GM19463 (cell line): ENCODE data around the gene CHRNG.
"Not testable (repeated sequence)": the region's sequence is repeated elsewhere in the genome, so short reads cannot be mapped to it uniquely, and the experiment has no call there.

Experiments
- ATAC-seq: cut with Tn5 transposase; IDR thresholded peaks from one replicate; pipeline ENCODE4 v1.9.1; 2021; ENCODE audit warnings: mild to moderate bottlenecking, moderate library complexity; ENCODE audit not compliant: unreplicated experiment

The CHRNG gene

DNA sequence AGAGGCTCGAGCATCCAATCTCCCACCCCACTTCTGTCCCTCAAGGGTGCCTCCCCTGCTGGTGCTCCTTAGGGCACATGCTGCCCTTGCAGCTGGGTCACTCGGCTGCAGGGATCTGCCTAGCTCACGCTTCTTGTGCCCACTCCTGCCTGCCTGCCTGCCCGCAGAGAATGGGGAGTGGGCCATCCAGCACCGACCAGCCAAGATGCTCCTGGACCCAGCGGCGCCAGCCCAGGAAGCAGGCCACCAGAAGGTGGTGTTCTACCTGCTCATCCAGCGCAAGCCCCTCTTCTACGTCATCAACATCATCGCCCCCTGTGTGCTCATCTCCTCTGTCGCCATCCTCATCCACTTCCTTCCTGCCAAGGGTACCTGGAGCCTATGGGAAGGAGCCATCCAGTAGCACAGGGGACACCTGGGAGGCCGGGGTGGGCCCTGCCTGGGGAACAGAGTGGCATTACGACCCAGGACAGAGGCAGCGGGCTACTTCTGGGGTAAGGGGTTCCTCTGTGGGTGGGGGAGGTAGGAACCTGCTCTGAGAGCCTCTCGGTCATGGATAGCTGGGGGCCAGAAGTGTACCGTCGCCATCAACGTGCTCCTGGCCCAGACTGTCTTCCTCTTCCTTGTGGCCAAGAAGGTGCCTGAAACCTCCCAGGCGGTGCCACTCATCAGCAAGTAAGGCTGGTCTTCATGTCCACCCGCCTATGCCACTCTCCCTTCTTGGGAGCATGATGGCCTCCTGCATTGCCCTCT lies 3.4 kb downstream of the CHRNG start:
- no peak for ATAC-seq

DNA sequence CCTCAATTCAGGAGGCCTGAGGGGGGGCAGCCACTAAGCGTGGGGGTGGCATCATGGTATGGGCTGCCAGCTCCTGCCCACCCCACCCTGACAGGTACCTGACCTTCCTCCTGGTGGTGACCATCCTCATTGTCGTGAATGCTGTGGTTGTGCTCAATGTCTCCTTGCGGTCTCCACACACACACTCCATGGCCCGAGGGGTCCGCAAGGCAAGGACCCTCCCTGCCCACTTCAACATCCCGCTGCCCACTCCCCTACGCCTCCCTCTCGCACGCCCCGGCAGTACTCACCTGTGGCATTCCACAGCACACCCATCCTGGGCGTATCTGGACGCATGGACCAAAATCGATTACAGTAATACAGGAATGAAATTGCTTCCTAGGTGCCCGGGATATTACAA lies 4.0 kb downstream of the CHRNG start:
- no peak for ATAC-seq

DNA sequence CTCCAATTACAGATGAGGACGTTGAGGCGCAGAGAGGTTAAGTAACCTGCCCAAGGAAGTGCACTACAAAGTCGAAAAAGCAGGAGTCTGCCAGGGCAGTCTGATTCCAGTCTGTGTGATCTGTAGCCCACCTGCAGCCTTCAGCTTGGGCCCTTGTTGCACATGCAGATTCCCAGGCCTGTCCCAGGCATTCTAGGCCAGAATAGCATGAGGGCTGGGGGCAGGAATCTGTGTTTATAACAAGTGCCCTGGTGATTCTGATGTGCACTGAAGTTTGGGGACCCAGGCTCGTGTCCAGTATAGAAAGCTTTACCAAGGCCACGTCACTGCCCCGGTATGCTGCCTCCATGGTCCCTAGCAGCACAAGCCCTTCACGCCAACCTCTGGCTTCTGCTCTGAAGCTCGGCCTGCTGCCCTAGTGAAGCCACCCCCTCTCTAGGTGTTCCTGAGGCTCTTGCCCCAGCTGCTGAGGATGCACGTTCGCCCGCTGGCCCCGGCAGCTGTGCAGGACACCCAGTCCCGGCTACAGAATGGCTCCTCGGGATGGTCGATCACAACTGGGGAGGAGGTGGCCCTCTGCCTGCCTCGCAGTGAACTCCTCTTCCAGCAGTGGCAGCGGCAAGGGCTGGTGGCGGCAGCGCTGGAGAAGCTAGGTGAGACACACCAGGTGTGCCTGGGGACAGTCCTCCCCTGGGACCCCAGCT lies 4.6 kb downstream of the CHRNG start:
- ATAC-seq = no peak

DNA sequence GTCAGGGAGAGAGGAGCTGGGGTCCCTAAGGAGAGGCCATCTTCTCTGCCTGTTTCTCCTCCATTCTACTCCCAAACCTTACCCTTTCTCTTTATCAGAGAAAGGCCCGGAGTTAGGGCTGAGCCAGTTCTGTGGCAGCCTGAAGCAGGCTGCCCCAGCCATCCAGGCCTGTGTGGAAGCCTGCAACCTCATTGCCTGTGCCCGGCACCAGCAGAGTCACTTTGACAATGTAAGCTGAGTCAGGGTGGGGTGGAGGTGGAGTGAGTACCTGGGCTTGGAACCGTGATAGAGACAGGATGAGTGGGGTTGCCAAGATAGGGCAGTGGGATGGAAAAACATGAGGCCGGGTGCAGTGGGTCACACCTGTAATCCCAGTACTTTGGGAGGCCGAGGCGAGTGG lies 5.2 kb downstream of the CHRNG start:
- ATAC-seq = no peak

DNA sequence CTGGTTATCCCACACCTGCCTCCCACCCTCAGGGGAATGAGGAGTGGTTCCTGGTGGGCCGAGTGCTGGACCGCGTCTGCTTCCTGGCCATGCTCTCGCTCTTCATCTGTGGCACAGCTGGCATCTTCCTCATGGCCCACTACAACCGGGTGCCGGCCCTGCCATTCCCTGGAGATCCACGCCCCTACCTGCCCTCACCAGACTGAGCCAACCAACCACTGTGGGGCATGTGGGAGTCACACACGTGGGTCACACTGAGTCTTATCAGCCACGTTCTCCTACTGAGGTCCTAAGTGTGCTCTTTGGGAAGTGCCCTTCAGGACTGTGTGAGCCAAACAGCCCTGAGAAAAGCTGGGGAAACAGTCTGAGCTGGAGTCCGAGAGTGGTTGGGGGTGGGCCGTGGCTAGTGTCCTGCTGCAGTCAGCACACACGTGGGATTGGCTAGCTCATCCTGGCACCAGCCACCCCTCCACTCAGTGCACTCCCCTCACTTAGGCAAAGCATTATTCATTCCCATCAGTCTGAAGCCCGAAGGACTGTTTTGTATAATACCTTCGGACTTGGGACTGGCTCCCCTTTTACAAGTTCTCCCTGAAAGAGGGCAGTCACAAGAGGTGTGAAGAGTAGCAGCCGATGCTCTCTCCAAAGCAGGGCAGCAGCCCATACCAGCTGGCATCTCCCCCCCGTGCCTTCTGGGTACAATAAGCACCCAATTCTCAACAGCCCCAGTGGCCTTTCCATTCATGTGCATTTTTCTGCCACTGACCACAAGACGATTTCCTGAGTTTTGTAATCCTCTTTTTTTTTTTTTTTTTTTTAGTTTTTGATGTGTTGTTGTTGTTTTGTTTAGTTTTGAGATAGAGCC lies 6.3 kb downstream of the CHRNG start:
- no peak for ATAC-seq

DNA sequence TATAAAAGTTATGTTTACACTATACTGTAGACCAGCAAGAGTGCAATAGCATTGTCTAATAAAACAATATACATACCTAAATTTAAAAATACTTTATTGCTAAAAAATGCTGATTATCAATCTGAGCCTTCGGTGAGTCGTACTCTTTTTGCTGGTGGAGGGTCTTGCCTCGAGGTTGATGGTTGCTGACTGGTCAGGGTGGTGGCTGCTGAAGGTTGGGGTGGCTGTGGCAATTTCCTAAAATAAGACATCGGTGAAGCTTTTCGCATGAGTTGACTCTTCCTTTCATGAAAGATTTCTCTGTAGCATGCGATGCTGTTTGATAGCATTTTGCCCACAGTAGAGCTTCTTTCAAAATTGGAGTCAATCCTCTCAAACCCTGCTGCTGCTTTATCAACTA lies 8.5 kb downstream of the CHRNG start:
- no peak for ATAC-seq

DNA sequence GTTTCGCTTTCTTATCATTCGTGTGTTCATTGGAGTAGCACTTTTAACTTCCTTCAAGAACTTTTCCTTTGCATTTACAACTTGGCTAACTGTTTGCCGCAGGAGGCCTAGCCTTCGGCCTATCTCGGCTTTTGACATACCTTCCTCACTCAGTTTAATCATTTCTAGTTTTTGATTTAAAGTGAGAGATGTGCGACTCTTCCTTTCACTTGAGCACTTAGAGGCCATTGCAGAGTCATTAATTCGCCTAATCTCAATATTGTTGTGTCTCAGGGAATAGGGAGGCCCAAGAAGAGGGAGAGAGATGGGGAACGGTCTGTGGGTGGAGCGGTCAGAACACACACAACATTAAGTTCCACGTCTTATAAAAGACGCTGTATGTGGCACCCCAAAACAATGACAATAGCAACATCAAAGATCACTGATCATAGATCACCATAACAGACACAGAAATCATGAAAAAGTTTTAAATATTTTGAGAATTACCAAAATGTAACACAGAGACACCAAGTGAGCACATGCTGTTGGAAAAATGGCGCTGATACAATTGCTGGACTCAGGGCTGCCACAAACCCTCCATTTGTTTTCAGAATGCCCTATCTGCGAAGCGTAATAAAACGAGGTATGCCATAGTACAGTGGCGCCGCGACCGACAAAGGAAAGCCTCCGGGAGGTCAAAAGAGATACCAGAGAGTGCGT lies 10.3 kb downstream of the CHRNG start:
- ATAC-seq = no peak

DNA sequence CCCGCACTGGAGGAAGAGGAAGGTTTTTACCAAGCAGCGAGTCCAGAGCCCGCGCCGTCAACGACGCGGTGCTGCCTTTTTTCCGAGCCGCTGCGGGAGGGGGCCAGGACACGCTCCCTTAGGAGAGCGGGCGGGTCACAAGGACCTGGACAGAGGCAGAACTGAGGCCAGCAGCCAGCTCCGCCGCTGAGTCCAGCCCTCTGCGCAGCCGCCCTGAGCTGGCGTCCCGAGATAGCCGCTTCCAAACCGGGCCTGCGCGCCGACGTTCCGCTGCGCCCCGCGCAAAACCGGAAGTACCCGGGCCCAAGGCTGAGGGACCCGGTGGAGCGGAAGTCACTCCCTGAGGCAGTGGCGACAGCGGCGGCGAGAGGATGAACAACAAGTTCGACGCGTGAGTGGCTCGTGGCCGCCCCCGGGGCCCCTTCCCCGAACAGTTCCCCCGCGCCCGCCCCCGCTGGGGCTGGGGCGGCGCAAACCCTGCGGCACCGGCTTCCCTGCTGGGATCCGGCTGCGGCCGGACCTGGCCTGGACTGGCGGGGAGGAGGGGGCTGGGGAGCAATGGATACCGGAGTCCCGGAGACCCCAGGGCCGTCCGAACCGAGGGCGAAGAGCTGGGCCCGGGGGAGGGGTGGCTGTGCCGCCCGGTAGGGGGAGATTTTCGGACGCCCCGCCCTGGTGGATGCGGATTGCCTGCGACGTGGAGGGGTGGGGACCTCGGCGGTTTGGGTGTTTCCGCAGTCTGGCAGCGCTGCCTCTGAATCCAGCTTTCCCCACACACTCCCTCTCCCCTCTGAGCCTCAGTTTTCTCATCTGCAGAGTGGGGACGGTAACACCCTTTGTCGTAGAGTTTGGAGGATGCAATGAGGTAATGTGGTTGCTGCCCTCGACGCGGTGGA lies 11.1 kb downstream of the CHRNG start, which contains the start of the genes EIF4E2 and TIGD1:
TSS of gene EIF4E2 (plus strand) at position 336 of the 896 bp plus-strand sequence. CDS start at position 372, 36 bp downstream.
TSS of gene TIGD1 (minus strand) at position 204 of the 896 bp plus-strand sequence. CDS start 675 bp downstream, outside the sequence.
- ATAC-seq = peak; percentile 95

DNA sequence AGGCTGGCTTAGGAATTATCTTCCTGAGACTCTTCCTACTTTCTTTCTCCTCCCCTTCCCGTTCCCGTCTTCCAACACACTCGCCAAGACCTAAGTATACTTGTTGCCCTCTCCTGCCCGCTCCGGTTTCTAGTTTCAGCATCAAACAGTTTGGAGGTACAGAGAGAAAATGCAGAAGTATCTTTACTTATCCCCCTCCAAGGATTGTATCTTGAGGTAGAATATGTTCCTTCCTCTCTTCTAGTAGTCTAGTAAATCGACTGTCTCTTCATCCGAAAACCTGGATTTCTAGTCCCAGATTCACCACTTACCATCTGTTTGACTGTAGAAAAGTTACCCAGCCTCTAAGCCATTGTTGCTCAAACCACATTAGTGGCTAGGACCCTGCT lies 11.8 kb downstream of the CHRNG start:
- ATAC-seq = no peak

DNA sequence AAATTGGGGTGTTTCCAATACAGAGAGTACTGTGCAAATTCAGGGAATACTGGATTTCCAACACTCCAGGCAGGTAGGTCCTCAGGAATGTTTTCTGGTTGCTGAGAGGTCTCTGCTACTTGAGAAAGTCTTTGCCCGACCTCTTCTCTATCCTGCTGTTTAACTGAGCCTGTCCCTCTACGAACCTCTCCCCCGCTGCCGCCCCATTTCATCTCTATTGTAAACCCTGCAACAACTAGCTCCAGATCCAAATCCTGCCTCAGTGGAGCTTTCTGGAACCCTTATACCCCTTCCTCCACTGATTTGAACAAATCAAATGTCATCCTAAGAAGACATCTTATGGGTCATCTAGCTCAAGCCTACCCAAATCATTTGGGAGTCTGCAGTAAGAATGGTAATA lies 12.3 kb downstream of the CHRNG start:
- no peak for ATAC-seq

DNA sequence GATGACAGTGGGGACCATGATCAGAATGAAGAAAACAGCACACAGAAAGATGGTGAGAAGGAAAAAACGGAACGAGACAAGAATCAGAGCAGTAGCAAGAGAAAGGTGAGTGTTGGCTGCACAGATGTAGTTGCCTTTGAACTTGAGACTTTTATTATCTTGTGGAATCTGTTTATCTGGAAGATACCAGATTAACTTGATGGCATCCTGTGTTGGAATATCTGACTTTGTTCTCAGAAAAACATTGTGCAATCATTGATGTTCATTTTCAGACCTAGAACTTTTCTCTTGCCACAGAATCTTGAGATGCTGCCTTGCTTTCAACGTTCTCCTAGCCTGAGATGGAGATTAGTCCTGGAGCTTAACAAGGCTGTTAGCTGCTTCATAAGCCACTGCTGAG lies 16.9 kb downstream of the CHRNG start:
- ATAC-seq = no peak

DNA sequence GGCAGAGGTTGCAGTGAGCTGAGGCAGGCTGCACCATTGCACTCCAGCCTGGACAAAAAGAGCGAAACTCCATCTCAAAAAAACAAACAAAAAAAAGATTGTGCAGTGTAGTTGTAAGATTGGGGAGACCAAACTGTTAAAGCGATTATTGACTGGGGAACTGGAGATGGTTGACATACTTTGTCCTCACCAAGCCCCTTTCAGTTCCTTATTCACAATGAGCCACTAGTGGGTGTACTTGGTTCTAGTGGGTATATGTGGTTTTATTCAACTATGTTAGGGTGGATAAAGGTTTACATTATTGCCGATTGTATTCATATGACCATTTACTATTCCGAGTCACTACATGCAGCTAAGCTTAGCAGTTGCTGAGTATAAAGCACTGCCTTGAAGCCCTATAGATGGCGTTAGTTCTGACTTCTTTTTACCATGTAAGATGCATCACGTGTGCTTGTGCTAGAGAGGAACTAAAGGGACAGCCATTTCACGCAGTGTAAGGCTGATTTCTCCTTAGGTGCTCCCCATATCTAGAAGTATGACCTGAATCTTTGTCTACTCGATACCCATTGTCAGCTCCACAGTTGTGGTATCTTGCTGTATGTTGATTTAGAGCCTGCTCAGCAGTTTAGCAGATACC lies 23.1 kb downstream of the CHRNG start:
- no peak for ATAC-seq

DNA sequence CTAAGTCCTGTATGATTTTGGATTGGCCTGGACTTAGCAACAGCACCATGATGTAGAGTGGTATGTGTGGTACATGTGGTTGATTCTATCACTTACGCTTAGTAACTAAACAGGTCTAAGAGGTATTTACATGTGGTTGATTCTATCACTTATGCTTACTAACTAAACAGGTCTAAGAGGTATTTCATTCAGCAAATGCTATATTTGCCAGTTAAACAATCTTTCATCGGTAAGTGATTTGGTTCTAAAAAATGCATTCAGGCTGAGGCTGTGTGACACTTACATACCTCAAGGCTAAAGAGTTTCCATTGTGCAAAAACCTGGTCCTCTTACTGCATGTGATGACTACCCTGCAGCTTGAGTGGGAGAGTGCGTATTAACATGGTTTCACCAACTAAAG lies 24.1 kb downstream of the CHRNG start:
- ATAC-seq = no peak

DNA sequence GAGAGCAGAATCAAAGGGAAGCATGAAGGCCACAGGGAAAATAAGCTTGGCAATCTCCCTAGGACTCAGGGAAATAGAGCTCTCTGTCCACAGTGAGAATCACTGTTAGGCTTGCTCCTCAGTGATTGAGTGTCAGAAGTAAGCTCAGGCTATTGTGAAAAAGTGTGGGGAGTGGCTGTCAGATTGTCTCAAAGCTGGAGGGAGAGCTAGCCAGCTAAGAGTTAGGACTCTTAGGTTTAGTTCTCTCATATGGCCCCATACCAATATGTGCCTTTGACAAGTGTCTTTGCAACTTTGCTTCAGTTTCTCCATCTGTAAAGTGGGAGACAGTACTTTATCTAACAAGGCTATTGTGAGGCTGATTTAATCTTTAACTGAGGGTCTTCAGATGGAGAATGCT lies 28.2 kb downstream of the CHRNG start:
- ATAC-seq = no peak

DNA sequence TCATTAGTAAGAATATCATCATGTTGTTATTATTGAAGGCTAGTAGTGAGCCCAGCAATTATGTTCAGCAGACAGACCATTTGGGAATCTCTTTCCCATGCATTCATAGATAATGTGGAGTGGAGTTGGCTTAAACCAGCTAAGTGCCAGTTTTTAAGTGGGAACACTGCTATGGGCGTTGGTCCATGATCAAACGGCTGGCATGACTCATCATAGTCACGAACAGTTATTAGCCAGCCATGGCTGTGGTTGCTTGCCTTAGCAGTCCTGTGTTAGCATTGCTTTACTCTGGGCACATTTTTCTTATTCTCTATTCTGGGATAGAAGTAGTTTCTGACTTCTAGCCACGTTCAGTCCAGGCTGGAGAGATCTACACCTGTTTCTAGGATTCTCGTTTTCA lies 28.7 kb downstream of the CHRNG start:
- ATAC-seq = no peak

DNA sequence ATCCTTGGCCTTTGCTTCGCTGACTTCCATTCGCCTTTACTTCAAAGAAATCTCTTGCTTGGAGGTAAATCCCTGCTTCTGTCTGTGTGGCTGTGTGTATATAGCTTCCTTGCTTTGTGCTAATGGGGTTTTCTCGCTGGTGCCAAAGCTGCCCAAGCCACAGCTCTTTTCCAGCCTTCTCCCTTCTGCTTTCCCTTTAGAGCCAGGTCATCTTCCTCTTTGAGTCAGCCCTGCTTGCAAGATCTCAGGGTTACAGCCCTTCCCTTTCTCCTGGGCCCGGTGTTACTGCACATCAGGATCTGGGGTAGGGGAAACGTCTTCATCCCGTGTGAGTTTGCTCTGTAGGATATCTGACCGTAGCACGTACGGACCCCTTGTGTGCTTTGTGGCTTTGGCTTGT lies 30.0 kb downstream of the CHRNG start:
- ATAC-seq = no peak

DNA sequence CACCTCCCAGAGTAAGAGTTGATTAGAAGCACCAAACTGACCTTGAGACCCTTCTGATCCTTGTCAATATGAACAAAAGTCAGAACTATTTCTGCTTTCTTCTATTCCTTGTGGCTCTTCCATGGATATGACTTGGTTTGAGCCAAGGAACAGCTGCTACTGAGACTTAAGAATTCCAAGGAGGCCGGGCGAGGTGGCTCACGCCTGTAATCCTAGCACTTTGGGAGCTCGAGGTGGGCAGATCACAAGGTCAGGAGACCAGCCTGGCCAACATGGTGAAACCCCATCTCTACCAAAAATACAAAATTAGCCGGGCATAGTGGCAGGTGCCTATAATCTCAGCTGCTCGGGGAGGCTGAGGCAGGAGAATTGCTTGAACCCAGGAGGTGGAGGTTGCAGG lies 31.0 kb downstream of the CHRNG start:
- ATAC-seq = not testable (repeated sequence)

DNA sequence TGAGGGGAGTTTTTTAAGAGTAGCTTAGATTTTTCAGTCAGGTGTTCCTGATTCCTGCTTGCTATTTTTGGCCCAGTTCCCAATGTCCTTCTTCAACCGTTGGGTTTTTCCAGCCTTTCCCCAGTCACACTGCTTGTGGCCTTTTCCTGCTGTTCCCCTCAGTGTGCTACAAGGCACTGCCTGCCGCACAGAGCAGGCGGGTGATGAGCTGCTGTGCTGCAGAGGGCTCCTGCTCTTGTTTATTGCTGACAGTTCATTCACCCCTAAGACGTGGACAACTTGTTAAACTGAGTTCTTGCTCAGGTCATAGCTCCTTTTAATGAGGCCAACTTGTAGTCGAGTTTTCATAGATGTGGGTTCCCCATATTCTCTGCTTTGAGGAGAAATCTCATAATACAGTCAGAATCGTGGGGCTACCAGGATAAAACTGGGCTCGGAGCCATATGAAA lies 31.6 kb downstream of the CHRNG start:
- no peak for ATAC-seq

DNA sequence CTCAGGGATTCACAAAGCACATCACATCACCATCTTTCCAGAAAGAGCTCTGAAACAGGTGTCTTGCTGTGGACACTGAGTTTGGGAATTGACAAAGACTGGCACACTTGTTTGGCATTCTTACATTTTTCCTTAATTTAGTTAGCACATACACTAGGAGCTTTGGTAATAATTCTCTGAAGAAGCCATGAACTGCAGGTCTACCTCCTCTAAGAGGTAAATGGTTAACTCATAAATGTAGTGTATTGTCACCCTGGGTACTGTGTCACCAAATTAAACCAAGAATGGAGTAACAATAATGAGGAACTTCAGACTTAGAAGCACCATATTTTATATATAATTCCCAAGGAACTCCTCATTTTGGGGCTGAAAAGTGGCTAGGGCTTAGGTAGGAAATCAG lies 33.5 kb downstream of the CHRNG start:
- ATAC-seq = no peak
